Measurements from ENCODE around the gene NAT8.
A peak's percentile ranks its signal among the peaks of the same experiment; 100 is the strongest.
"Not testable (repeated sequence)": the region's sequence is repeated elsewhere in the genome, so short reads cannot be mapped to it uniquely, and the experiment has no call there.

Gene NAT8

GRCh38 chr2:73642338-73643018 is at the start of gene NAT8:
Gene NAT8, minus strand, starts transcription at chr2:73642422. Its CDS starts 794 bp downstream, at chr2:73641628.
- Histone ChIP-seq H2AFZ (ENCODE audit: low read length) (no peak within 1 kb of the TSS), H3K4me1 (ENCODE audit: low read length) (no peaks in the 10 kb centered on the region), H3K36me3 (replicated peaks; ENCODE audit: insufficient read depth, low read length) (no peaks in the 10 kb centered on the region), H3K27ac (ENCODE audit: low read length) (no peak within 1 kb of the TSS), H3K9me2 (replicated peaks; ENCODE audit: insufficient read depth, low read length) (no peaks in the 10 kb centered on the region), H3K27me3 (replicated peaks; ENCODE audit: insufficient read depth, low read length) (no peaks in the 10 kb centered on the region), H3K9me3 (replicated peaks; ENCODE audit: insufficient read depth, low read length) (no peaks in the 10 kb centered on the region), H3F3A (ENCODE audit: insufficient read depth, low read length) (no peaks in the 10 kb centered on the region), H3K79me2 (ENCODE audit: low read length) (no peaks in the 10 kb centered on the region), H3K4me3 (ENCODE audit: low read length) (no peak within 1 kb of the TSS), H3K9ac (ENCODE audit: low read length) (no peak within 1 kb of the TSS), H3K4me2 (ENCODE audit: low read depth, low read length) (no peak within 1 kb of the TSS), H4K20me1 (ENCODE audit: insufficient read depth, low read length) (no peaks in the 10 kb centered on the region)
- TF ChIP-seq EZH2phosphoT487 (IDR thresholded peaks at IDR 0.05; ENCODE audit: low read length) (no peak), CTCF (IDR thresholded peaks at IDR 0.05; ENCODE audit: low read length) (no peak), EZH2 (optimal IDR thresholded peaks at IDR 0.05; ENCODE audit: low read depth, low read length) (no peak)
- no peak for DNase-seq

- H3K79me2 ChIP-seq (ENCODE audit: low read length); H3K27ac ChIP-seq (ENCODE audit: low read length); H3K4me2 ChIP-seq (ENCODE audit: low read depth, low read length); H4K20me1 ChIP-seq (ENCODE audit: insufficient read depth, low read length); H3K4me3 ChIP-seq (ENCODE audit: low read length); H3K9me3 ChIP-seq (replicated peaks; ENCODE audit: insufficient read depth, low read length); DNase-seq; H3K9me2 ChIP-seq (replicated peaks; ENCODE audit: insufficient read depth, low read length); H3F3A ChIP-seq (ENCODE audit: insufficient read depth, low read length); H3K36me3 ChIP-seq (replicated peaks; ENCODE audit: insufficient read depth, low read length); H3K27me3 ChIP-seq (replicated peaks; ENCODE audit: insufficient read depth, low read length); H3K4me1 ChIP-seq (ENCODE audit: low read length); H3K9ac ChIP-seq (ENCODE audit: low read length); H2AFZ ChIP-seq (ENCODE audit: low read length): not testable (repeated sequence)
- peak; percentile 55 for TF ChIP-seq CTCF (IDR thresholded peaks at IDR 0.05; ENCODE audit: low read length)
Observed at GRCh38 chr2:73690372-73691088, 48.3 kb upstream of the NAT8 start.

- not testable (repeated sequence) for H3K36me3 ChIP-seq (replicated peaks; ENCODE audit: insufficient read depth, low read length); H3K27ac ChIP-seq (ENCODE audit: low read length); H3K9ac ChIP-seq (ENCODE audit: low read length); H4K20me1 ChIP-seq (ENCODE audit: insufficient read depth, low read length); DNase-seq; H3K4me2 ChIP-seq (ENCODE audit: low read depth, low read length); H3K79me2 ChIP-seq (ENCODE audit: low read length); H3K27me3 ChIP-seq (replicated peaks; ENCODE audit: insufficient read depth, low read length); H2AFZ ChIP-seq (ENCODE audit: low read length); H3K4me3 ChIP-seq (ENCODE audit: low read length); H3K9me3 ChIP-seq (replicated peaks; ENCODE audit: insufficient read depth, low read length); H3F3A ChIP-seq (ENCODE audit: insufficient read depth, low read length); H3K9me2 ChIP-seq (replicated peaks; ENCODE audit: insufficient read depth, low read length); H3K4me1 ChIP-seq (ENCODE audit: low read length)
Observed at GRCh38 chr2:73688494-73688893, 46.3 kb upstream of the NAT8 start.

- Histone ChIP-seq H3K9me2 (replicated peaks; ENCODE audit: insufficient read depth, low read length) (no peaks in the 10 kb centered on the region), H3K27ac (ENCODE audit: low read length) (no peak overlapping the region), H3K36me3 (replicated peaks; ENCODE audit: insufficient read depth, low read length) (no peaks in the 10 kb centered on the region), H3K4me2 (ENCODE audit: low read depth, low read length) (no peak overlapping the region), H3K9me3 (replicated peaks; ENCODE audit: insufficient read depth, low read length) (no peaks in the 10 kb centered on the region), H3F3A (ENCODE audit: insufficient read depth, low read length) (no peaks in the 10 kb centered on the region), H2AFZ (ENCODE audit: low read length) (no peak overlapping the region), H3K27me3 (replicated peaks; ENCODE audit: insufficient read depth, low read length) (no peaks in the 10 kb centered on the region), H3K79me2 (ENCODE audit: low read length) (no peaks in the 10 kb centered on the region), H3K9ac (ENCODE audit: low read length) (no peak overlapping the region), H3K4me1 (ENCODE audit: low read length) (no peaks in the 10 kb centered on the region), H3K4me3 (ENCODE audit: low read length) (no peak overlapping the region), H4K20me1 (ENCODE audit: insufficient read depth, low read length) (no peaks in the 10 kb centered on the region)
- TF ChIP-seq CTCF (IDR thresholded peaks at IDR 0.05; ENCODE audit: low read length) (no peak), EZH2 (optimal IDR thresholded peaks at IDR 0.05; ENCODE audit: low read depth, low read length) (no peak), EZH2phosphoT487 (IDR thresholded peaks at IDR 0.05; ENCODE audit: low read length) (no peak)
- DNase-seq, result no peak
Observed at GRCh38 chr2:73685764-73686438, 43.7 kb upstream of the NAT8 start.

- not testable (repeated sequence) for H2AFZ ChIP-seq (ENCODE audit: low read length); H3K9me3 ChIP-seq (replicated peaks; ENCODE audit: insufficient read depth, low read length); H3K27me3 ChIP-seq (replicated peaks; ENCODE audit: insufficient read depth, low read length); H3K79me2 ChIP-seq (ENCODE audit: low read length); DNase-seq; H4K20me1 ChIP-seq (ENCODE audit: insufficient read depth, low read length); H3K4me3 ChIP-seq (ENCODE audit: low read length); H3K4me2 ChIP-seq (ENCODE audit: low read depth, low read length); H3K27ac ChIP-seq (ENCODE audit: low read length); H3K4me1 ChIP-seq (ENCODE audit: low read length); H3F3A ChIP-seq (ENCODE audit: insufficient read depth, low read length); H3K9ac ChIP-seq (ENCODE audit: low read length); H3K9me2 ChIP-seq (replicated peaks; ENCODE audit: insufficient read depth, low read length); H3K36me3 ChIP-seq (replicated peaks; ENCODE audit: insufficient read depth, low read length)
Observed at GRCh38 chr2:73684905-73685304, 42.7 kb upstream of the NAT8 start.

Data from MM.1S (cell line).